Kidney (tissue), 14 donors: Measurements from ENCODE around the gene SLC7A9. TPM values are rescaled to one million over a fixed set of nuclear protein-coding genes. Genes with fewer than 3 reads are reported as not detected.

Experiments used
- DNase-seq, 5 donors: peaks; one replicate each; pipeline ENCODE4 v3.0.0-alpha.2; 2013 to 2020
- FAIRE-seq: peaks from 2 replicates; lab custom pipeline; 2012; peaks lifted over from hg19 to GRCh38; lab: Jason Lieb, UNC
- H3K27ac ChIP-seq, 2 donors: one replicate each; pipeline ENCODE4 v1.7.0; 2013; ENCODE audit warnings: low read depth in 2 of 2, low read length in 2 of 2, inconsistent platforms in 1 of 2
- H3K27me3 ChIP-seq: one replicate; pipeline ENCODE4 v1.7.1; 2013; ENCODE audit warnings: low read length, inconsistent platforms; ENCODE audit not compliant: control insufficient read depth, insufficient read depth
- H3K36me3 ChIP-seq, 3 donors: one replicate each; pipeline versions ENCODE4 v1.7.0 to v1.7.1; 2013; ENCODE audit warnings: low read length in 3 of 3, control low read depth in 1 of 3, inconsistent platforms in 1 of 3; ENCODE audit not compliant: insufficient read depth in 3 of 3, control insufficient read depth in 2 of 3
- H3K4me1 ChIP-seq, 3 donors: one replicate each; pipeline versions ENCODE4 v1.7.0 to v1.7.1; 2013; ENCODE audit warnings: low read length in 3 of 3, inconsistent platforms in 1 of 3, low read depth in 1 of 3; ENCODE audit not compliant: control insufficient read depth in 2 of 3, insufficient read depth in 2 of 3
- H3K4me3 ChIP-seq, 3 donors: one replicate each; pipeline versions ENCODE4 v1.7.0 to v1.8.1; 2013; ENCODE audit warnings: low read length in 3 of 3, control low read depth in 1 of 3, inconsistent platforms in 1 of 3
- H3K9ac ChIP-seq, 3 donors: one replicate each; pipeline versions ENCODE4 v1.7.0 to v1.7.1; 2013; ENCODE audit warnings: low read length in 3 of 3, control low read depth in 1 of 3, inconsistent platforms in 1 of 3
- H3K9me3 ChIP-seq, 3 donors: one replicate each; pipeline versions ENCODE4 v1.7.0 to v1.7.1; 2013; ENCODE audit warnings: low read length in 3 of 3, control low read depth in 1 of 3, inconsistent platforms in 1 of 3; ENCODE audit not compliant: control insufficient read depth in 2 of 3, insufficient read depth in 1 of 3
- CTCF ChIP-seq: IDR thresholded peaks from 3 replicates; pipeline ENCODE4 v1.5.1; 2012; ENCODE audit warnings: mild to moderate bottlenecking, moderate library complexity, borderline replicate concordance; ENCODE audit not compliant: insufficient read depth; ENCODE audit errors: extremely low read depth
- intact Hi-C: fragments of 100-400 bp; cut with DNase I; formaldehyde crosslinking; loops from one replicate; pipeline ENCODE4 v1.11.1; 2022
- polyA plus RNA-seq: library from polyadenylated mRNA; stranded (reverse); fragments of 350-450 nt; fragmentation: Illumina TruSeq; extraction: RNeasy Lipid Tissue Mini Kit (QIAGEN cat#74804); gene quantifications from one replicate; pipeline ENCODE4 v1.2.3, GENCODE V29; 2014; ENCODE audit warnings: low read depth, low replicate concordance; ENCODE audit not compliant: insufficient read depth
- total RNA-seq: library from RNA; stranded (reverse); fragmentation: NEBNext Ultra II Directional; extraction: Animal tissue kit (Norgen Biotek cat#: 25700); gene quantifications from one replicate; pipeline ENCODE4 v1.2.1, GENCODE V29; 2021
- donor health status: control.
- donor health status: control.
- donor health status: control.
- donor health status: control.
- donor health status: control.
- donor health status: DM: yes; HTN: yes; CAD: no.
- donor health status: Normal renal cell carcinoma (clear cell type).

The SLC7A9 gene
- total and polyA plus RNA-seq, 2 donors from 2014 or later: 2.6 to 40.0 TPM

GRCh38 chr19:32910874-32911273 is 41.3 kb upstream of the SLC7A9 start:
- Histone ChIP-seq H3K4me3 (no peak overlapping the region), H3K36me3 (peaks cover 0 to 7% (median 3%) of the 10 kb centered on the region in 3 donors), H3K27me3 (no peaks in the 10 kb centered on the region), H3K27ac (no peak overlapping the region), H3K9ac (no peak overlapping the region), H3K9me3 (peaks cover 0 to under 1% (median 0%) of the 10 kb centered on the region in 3 donors), H3K4me1 (no peaks in the 10 kb centered on the region)
- no peak for DNase-seq
- FAIRE-seq: no peak
- TF ChIP-seq CTCF: no peak
- intact Hi-C loops: no loop called here

GRCh38 chr19:32910094-32910493 is 40.5 kb upstream of the SLC7A9 start:
- Histone ChIP-seq H3K27me3 (no peaks in the 10 kb centered on the region), H3K4me1 (no peaks in the 10 kb centered on the region), H3K27ac (no peak overlapping the region), H3K9me3 (peaks cover 0 to 7% (median 0%) of the 10 kb centered on the region in 3 donors), H3K4me3 (no peak overlapping the region), H3K36me3 (peaks cover 0 to 7% (median 3%) of the 10 kb centered on the region in 3 donors), H3K9ac (no peak overlapping the region)
- intact Hi-C loops: no loop called here
- FAIRE-seq: no peak
- TF ChIP-seq CTCF: no peak
- no peak for DNase-seq

- intact Hi-C loops: no loop called here
- Histone ChIP-seq H3K4me1 (no peaks in the 10 kb centered on the region), H3K27ac (no peak overlapping the region), H3K9ac (no peak overlapping the region), H3K27me3 (no peaks in the 10 kb centered on the region), H3K36me3 (peaks cover 0 to 7% (median 3%) of the 10 kb centered on the region in 3 donors), H3K4me3 (no peak overlapping the region), H3K9me3 (peaks cover 0 to 7% (median 0%) of the 10 kb centered on the region in 3 donors)
- DNase-seq: no peak
- TF ChIP-seq CTCF: no peak
- no peak for FAIRE-seq
Observed at GRCh38 chr19:32909257-32909656, 39.7 kb upstream of the SLC7A9 start.

- H3K9ac ChIP-seq: no peak overlapping the region
- H3K36me3 ChIP-seq: peaks cover 0 to 11% (median 3%) of the 10 kb centered on the region in 3 donors
- intact Hi-C loops: no loop called here
- H3K27ac ChIP-seq: no peak overlapping the region
- no peaks in the 10 kb centered on the region for H3K27me3 ChIP-seq
- TF ChIP-seq CTCF: no peak
- H3K4me3 ChIP-seq: no peak overlapping the region
- DNase-seq (no peak), FAIRE-seq (no peak)
- H3K4me1 ChIP-seq: no peaks in the 10 kb centered on the region
- H3K9me3 ChIP-seq: peaks cover 0 to 7% (median 0%) of the 10 kb centered on the region in 3 donors
Observed at GRCh38 chr19:32908641-32909190, 39.1 kb upstream of the SLC7A9 start.
